Measurements from ENCODE around the gene UPF3A.
"Not testable (repeated sequence)": the region's sequence is repeated elsewhere in the genome, so short reads cannot be mapped to it uniquely, and the experiment has no call there.

Gene UPF3A, protein sequence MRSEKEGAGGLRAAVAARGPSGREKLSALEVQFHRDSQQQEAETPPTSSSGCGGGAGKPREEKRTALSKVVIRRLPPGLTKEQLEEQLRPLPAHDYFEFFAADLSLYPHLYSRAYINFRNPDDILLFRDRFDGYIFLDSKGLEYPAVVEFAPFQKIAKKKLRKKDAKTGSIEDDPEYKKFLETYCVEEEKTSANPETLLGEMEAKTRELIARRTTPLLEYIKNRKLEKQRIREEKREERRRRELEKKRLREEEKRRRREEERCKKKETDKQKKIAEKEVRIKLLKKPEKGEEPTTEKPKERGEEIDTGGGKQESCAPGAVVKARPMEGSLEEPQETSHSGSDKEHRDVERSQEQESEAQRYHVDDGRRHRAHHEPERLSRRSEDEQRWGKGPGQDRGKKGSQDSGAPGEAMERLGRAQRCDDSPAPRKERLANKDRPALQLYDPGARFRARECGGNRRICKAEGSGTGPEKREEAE

DNA sequence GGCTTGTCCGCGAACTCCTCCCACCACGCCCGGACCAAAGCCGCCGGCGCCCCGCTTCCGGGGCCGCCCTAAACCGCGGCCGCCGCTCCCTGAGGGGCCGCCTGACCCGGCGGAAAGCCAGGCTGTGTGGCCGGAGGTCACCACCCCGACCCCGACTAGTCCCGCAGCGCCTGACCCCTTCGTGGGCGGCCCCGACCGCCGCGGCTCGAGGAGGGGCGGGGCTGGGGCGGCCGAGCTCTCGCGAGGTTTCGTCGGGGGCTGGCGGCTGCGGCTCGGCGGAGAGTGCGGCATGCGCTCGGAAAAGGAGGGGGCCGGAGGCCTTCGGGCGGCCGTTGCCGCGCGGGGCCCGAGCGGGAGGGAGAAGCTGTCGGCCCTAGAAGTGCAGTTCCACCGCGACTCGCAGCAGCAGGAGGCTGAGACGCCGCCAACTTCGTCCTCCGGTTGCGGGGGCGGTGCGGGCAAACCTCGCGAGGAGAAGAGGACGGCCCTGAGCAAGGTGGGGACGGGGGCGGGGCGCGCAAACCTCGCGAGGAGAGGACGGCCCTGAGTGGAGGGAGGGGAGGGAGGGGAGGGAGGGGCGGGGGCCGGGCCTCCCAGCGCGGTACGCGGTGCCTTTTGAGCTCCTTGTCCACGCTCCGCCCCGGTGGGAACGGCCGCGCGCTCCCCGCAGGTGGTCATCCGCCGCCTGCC, at the start of gene UPF3A:
Gene UPF3A (plus strand): TSS at position 251 of the 690 bp plus-strand sequence. CDS start 39 bp downstream, at position 290.
- DNase-seq (ENCODE audit: insufficient read length, low spot score) (peak; percentile 75), FAIRE-seq (no peak)

DNA sequence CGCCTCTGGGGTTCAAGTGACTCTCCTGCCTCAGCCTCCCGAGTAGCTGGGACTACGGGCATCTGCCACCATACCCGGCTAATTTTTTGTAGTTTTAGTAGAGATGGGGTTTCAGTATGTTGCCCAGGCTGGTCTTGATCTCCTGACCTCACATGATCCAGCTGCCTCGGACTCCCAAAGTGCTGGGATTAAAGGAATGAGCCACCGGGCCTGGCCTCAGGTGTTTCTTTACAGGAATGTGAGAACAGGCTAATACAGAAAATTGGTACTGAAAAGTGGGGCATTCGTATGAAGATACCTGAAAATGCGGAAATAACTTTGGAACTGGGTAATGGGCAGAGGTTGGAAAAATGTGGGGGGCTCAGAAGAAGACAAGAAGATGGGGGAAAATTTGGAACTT, 49.5 kb upstream of the UPF3A start:
- FAIRE-seq (no peak), DNase-seq (ENCODE audit: insufficient read length, low spot score) (no peak)

DNA sequence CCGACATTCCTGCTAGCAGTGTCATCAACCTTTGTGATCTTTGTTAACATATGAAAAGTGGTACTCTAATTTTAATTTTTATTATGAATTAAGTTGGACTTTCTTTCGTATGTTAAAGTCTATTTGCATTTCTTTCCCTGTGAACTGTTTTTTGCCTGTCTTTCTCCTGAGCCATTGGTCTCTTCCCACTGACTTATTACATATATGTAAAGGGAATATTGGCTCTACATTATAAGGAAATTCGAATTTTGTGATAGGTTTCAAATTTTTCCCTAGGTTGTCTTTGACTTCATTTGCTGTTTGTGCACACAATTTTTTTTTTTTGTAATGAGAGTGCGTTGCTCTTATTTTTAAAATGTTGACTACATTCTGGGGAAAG, 47.1 kb upstream of the UPF3A start:
- FAIRE-seq (no peak), DNase-seq (ENCODE audit: insufficient read length, low spot score) (no peak)

DNA sequence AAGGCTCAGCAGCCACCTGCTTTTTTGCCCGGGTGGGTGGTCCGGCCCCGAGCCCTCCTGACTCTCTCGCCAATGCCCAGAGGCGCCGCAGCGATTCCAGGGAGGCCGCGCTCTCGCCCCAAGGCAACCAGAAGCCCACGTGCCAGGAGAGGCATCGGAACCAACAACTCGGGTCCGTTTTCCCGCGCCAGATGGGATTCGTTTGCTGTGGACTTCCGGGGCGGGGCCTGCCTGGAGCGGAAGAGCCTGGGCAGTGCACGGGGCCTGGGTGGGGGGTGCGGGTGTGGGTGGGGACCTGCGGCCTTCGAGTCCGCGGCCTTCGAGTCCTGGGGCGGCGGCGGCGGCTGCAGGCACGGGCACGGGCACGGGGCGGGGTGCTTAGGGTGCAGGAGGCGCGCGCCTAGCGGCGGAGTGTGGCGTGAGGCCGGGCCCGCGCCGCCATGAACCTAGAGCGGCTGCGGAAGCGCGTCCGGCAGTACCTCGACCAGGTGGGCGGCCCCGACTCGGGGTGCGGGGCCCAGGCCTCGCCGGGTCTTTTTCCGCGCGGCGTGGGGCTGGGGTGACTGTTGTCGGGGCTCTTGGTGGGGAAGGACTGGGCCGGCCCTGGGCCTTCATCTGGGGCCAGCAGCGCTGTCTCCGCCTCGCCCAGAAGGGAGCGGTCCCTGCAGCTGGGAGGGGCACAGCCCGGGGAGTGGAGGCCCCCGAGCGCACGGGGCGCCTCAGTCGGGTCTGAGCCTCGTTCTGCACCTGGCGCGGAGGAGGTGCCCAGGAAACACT, 46.6 kb upstream of the UPF3A start, which contains the start of gene CDC16:
Gene CDC16 (plus strand): TSS at position 253 of the 777 bp plus-strand sequence. CDS start 188 bp downstream, at position 441.
- DNase-seq (ENCODE audit: insufficient read length, low spot score) (peak; percentile 82), FAIRE-seq (peak; percentile 28)

DNA sequence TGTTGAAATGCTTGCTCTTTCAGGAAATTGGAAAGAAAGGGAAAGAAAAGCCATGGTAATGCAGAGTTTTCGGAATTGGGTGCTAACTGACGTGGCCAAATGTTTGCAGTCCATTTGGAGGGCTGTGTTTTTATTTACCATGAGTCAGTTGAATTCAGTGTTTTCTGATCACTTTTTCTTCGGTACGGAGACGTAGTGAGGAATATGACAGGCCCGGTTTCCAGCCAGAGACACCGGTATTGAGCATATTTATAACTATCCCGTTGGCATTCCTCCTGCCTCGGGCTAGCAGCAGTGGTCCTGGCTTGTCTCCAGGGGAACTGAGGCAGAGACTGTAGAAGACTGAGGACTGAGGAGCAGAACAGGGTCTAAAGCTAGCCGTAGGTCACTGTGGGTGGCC, 45.7 kb upstream of the UPF3A start:
- no peak for FAIRE-seq
- no peak for DNase-seq (ENCODE audit: insufficient read length, low spot score)

DNA sequence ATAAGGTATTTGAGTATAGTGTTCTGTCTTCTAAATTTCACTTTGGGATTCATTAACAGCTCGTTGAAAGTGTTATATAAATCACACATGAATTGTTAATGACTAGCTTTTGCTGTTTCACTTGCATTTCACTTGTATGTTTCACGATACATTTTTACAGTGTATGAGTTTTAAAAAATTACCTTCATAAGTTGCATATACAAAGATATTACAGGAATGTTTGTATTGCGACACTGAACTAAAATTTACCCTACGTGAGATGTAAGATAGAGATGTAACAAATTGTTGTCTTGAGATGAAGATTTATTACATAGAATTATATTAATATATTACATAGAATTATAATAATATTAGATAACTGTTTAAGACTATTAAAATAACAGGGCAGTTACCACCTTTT, 45.2 kb upstream of the UPF3A start:
- FAIRE-seq = no peak

DNA sequence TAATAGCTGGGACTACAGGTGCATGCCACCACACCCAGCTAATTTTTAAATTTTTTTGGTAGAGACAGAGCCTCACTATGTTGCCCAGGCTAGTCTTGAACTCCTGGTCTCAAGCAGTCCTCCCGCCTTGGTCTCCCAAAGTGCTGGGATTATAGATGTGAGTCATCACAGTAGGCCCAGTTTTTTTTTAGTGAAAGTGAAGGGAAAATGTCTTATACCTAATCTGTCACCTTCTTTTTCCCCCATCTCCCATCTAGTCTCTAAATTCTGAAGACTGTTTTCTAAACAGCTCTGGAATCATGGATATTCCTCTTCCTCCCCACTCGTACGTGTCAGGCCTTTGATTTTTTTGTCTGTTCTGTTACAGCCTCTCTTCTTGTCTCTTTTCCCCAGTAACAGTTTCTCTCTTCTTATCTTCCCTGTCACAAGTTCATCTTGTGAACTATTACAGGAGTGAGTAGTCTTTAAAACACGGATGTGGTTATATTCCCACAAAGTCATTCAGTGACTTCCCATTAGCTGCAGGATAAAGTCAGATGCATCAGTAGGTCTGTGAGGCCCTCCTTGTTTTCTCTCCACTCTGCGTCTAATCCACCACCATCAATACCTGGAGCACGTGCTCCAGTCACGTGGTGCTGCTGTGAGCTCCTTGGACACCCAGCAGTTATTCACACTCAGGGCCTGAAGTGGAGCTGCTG, 43.8 kb upstream of the UPF3A start:
- FAIRE-seq (no peak), DNase-seq (ENCODE audit: insufficient read length, low spot score) (no peak)

More for the DNA sequence above, 45.2 kb upstream of the UPF3A start:
- no peak for DNase-seq (ENCODE audit: insufficient read length, low spot score)

DNA sequence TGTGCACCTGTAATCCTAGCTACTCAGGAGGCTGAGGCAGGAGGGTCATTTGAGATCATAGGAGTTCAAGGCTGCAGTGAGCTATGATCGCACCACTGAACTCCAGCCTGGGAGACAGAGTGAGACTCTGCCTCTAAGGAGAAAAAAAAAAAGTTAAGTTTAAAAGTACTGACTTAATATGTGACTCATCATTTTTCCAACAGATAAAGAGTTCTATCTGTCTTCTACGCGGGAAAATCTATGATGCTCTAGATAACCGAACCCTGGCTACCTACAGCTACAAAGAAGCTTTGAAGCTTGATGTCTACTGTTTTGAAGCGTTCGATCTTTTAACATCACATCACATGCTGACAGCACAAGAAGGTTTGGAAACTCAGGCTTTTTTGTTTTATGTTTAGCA, 39.5 kb upstream of the UPF3A start:
- FAIRE-seq = no peak
- no peak for DNase-seq (ENCODE audit: insufficient read length, low spot score)

DNA sequence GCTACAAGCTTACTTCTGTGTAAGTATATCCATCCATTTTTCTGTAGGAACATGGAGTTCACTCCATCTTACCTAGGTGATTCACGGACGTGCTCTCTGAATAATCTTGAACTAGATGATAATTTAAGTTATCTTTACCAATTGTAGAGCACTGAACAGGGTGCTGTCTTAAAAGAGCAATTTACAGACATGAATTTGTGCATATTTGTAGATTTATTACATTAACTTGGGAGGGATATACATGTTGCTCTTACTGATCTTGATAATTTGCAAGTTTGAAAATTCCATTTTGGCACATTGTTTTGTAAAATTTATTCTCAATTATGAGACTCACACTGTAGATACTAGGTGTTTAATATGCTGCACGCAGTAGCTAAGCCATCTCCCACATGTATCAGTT, 37.4 kb upstream of the UPF3A start:
- no peak for FAIRE-seq
- no peak for DNase-seq (ENCODE audit: insufficient read length, low spot score)

DNA sequence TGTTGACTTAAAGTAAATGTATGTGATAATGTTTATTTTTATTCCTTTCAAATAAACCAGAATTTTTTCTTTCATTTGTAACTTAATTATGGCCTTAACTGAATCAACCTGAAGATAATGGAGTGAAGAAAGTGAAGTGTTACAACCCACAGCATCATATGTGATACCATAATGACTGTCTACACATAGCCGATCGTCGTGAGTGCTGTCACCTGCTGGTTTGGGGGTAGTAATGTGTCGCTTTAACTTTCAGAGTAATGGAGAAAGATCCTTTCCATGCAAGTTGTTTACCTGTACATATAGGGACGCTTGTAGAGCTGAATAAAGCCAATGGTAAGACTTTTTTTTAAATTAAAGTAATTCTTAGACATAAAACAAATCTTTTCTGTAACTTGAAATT, 36.8 kb upstream of the UPF3A start:
- DNase-seq (ENCODE audit: insufficient read length, low spot score) (no peak), FAIRE-seq (no peak)

DNA sequence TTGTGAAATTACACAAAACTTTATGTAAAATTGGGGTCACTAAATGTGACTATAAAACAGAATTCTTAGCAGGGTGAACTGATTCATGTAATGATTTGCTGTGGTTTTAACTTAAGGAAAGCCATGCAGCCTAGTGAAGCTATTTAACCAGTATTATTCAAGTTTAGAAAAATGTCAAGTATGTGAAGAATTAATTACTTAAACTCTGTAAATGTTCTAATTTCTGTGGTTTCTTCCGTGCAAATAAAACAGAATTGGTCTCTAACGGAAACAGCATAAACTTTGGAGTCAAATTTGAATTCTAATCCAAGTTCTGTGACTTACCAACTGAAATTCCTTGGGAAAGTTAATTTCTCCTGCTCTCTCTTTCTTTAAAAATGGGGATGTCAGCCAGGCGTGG, 33.4 kb upstream of the UPF3A start:
- DNase-seq (ENCODE audit: insufficient read length, low spot score) = no peak
- FAIRE-seq = no peak

DNA sequence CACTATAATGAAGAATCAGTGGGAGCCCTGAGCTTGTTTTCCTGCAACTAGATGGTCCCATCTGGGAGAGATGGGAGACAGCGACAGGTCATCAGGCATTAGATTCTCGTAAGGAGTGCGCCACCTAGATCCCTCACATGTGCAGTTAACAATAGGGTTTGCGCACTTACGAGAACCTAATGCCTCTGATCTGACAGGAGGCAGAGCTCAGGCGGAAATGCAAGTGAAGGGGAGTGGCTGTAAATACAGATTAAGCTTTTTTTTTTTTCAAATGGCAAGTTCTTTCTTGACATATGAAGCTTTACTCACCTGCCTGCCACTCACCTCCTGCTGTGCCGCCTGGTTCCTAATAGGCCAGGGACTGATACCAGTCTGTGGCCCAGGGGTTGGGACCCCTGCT, 32.3 kb upstream of the UPF3A start:
- DNase-seq (ENCODE audit: insufficient read length, low spot score) (no peak), FAIRE-seq (no peak)

DNA sequence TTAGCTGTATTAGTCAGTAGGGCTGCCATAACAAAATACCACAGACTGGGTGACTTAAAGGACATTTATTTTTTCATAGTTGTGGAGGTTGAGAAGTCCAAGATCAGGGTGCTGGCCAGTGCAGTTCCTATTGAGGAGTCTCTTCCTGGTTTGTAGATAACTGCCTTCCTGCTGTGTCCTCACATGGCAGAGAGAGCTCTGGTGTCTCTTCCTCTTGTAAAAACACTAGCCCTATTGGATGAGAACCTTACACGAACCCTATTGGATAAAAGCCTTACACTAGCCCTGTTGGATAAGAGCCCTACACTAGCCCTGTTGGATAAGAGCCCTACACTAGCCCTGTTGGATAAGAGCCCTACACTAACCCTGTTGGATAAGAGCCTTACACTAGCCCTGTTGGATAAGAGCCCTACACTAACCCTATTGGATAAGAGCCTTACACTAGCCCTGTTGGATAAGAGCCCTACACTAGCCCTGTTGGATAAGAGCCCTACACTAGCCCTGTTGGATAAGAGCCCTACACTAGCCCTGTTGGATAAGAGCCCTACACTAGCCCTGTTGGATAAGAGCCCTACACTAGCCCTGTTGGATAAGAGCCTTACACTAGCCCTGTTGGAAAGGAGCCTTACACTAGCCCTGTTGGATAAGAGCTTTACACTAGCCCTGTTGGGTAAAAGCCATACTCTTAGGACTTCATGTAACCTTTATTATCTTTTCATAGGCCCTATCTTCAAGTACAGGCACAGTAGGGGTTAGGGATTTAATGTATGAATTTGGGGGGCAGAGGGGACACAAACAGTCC, 29.6 kb upstream of the UPF3A start:
- not testable (repeated sequence) for FAIRE-seq; DNase-seq (ENCODE audit: insufficient read length, low spot score)

DNA sequence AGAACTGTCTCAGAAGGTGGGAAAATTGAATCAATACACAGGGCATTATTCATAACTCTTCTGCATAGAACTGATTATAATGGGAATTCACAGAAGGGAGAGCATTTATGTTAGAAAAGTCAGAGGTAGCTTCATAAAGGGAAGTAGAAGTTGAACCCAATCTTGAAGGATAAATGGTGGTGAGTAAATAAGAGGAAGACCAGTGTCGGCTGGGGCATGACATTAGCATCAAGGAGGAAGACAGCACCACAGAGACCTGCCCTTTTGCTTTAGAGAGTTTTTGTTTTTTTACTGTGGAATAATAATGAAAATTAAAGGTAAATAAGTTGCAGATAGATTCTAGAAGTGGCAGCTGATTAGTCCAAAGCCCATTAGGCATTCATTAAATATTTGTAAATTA, 24.9 kb upstream of the UPF3A start:
- DNase-seq (ENCODE audit: insufficient read length, low spot score) (no peak), FAIRE-seq (no peak)

DNA sequence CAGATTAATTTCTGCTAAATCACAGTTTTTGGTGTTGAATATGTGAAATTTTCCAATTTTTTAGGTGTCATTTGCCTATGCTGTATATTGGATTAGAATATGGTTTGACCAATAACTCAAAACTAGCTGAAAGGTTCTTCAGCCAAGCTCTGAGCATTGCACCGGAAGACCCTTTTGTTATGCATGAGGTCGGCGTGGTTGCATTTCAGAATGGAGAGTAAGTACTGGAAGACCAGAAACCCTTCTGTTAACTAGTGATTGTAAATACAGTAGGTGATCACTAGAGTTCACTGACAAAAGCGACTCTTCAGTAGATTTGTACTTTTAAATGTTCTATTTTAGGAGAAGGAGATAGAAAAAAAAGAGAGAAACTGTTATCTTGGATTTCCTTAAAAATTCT, 24.4 kb upstream of the UPF3A start:
- FAIRE-seq = no peak
- no peak for DNase-seq (ENCODE audit: insufficient read length, low spot score)

DNA sequence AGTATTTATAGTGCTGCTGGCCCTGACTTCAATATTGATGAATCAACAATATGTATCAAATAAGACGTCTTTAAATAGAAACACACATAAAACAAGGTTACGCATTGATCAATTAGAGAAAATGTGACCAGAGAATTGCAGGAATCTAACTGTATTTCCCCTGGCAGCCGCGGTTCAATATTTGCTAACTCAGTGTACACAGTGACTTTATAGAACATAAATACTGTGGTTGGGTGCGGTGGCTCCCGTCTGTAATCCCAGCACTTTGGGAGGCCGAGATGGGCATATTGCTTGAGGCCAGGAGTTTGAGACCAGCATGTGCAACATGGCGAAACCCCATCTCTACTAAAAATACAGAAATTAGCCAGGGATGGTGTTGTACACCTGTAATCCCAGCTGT, 22.8 kb upstream of the UPF3A start:
- FAIRE-seq (no peak), DNase-seq (ENCODE audit: insufficient read length, low spot score) (no peak)

DNA sequence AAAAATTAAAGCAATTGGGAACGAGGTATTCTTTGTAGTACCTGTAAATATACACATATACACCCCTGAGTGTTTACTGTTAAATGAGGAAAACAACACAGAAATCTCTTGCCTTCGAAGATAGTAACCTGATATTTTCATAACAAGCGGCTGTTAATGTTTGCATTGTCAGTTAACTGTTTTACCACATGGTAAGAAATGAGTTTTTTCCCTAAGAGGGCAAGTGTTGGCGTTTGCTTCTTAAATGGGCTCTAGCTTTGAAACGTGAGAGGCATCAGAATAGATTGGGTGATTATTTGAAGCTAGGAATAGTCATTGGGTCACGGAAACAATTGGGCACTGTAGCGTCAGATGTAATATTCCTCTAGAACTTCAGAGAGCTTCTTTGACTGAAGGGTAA, 22.0 kb upstream of the UPF3A start:
- FAIRE-seq (no peak), DNase-seq (ENCODE audit: insufficient read length, low spot score) (no peak)

DNA sequence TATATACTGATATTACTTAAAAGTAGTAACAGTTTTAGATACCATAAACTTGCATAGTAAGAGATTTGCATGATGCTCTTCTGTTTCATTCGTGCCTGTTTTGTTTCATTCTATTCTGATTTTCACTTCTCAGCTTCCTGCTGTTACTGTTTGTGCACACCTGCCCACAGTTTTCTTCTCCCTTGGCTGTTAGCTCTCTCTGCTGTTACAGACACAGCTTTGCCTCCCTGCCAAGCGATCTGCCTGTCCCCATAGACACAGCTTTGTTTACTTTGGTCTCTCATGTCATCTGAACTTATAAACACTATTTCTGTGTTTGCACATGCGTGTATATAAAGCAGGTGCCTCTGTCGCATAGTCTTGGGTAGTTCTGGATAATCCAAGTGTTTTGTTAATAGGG, 21.4 kb upstream of the UPF3A start:
- FAIRE-seq (no peak), DNase-seq (ENCODE audit: insufficient read length, low spot score) (no peak)

DNA sequence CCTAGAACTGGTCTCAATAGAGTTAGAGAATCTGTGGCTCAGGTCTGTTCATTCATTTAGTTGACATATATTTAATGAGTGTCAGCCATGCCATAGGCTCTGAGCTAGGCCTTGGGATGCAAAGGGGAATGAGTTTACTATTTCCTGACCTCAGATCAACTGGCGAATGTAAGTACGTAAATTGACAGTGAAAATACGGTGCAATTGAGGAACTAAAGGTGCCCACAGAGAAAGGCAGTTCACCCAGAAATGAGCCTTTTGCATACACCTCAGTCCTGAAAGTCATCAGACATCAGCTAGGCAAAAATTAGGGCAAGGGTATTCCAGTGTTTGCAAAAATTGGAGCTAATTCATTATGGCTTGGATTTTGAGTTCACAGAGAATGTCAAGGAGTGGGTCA, 20.6 kb upstream of the UPF3A start:
- DNase-seq (ENCODE audit: insufficient read length, low spot score) = no peak
- no peak for FAIRE-seq
